ENCODE data around the gene TMEM94.

DNA sequence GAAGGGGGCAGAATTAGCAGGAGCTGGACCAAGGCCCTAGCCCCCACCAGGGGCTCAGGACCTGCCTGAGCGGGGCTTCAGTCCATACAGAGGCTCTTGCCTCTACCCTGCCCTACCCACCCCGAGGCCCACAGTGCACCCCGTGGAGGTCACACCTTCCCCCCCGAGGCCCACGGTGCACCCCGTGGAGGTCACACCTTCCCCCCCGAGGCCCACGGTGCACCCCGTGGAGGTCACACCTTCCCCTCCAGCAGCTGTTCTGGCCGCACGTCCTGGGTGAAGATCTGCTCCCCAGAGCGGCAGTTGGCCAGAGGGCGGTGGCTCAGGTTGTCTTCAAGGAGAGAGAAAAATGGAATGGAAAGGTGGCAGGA is 47.5 kb downstream of the TMEM94 start:
- TF ChIP-seq, protein P1, sequence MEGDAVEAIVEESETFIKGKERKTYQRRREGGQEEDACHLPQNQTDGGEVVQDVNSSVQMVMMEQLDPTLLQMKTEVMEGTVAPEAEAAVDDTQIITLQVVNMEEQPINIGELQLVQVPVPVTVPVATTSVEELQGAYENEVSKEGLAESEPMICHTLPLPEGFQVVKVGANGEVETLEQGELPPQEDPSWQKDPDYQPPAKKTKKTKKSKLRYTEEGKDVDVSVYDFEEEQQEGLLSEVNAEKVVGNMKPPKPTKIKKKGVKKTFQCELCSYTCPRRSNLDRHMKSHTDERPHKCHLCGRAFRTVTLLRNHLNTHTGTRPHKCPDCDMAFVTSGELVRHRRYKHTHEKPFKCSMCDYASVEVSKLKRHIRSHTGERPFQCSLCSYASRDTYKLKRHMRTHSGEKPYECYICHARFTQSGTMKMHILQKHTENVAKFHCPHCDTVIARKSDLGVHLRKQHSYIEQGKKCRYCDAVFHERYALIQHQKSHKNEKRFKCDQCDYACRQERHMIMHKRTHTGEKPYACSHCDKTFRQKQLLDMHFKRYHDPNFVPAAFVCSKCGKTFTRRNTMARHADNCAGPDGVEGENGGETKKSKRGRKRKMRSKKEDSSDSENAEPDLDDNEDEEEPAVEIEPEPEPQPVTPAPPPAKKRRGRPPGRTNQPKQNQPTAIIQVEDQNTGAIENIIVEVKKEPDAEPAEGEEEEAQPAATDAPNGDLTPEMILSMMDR (IDR thresholded peaks at IDR 0.05) = no peak
- TF ChIP-seq POLR2AphosphoS5 (IDR thresholded peaks at IDR 0.05) (no peak), POLR2A (IDR thresholded peaks at IDR 0.05) (no peak)
